BJ (cell line): ENCODE results near the gene SEMA3B. TPM values are rescaled to one million over a fixed set of nuclear protein-coding genes. Genes with fewer than 3 reads are reported as not detected.

Experiments
- CTCF ChIA-PET: fragments of 350-600 bp; formaldehyde crosslinking; extraction: SDS; loops from one replicate; lab custom pipeline; 2021; ENCODE audit warnings: antibody characterized with exemption, inconsistent platforms; lab: Yijun Ruan, JAX
- POLR2A ChIA-PET: fragments of 300-600 bp; sonication (Branson Sonifier 250); formaldehyde crosslinking; extraction: SDS; loops from one replicate; lab custom pipeline; 2021; ENCODE audit warnings: antibody characterized with exemption; lab: Charles Lee
- DNase-seq: peaks from one replicate; pipeline ENCODE4 v3.0.0-alpha.2; 2011; ENCODE audit warnings: low read depth
- H3K27me3 ChIP-seq: 2 replicates; pipeline ENCODE4 v1.6.0; 2011; ENCODE audit warnings: low read length; ENCODE audit not compliant: control insufficient read depth, insufficient read depth
- H3K36me3 ChIP-seq: 2 replicates; pipeline ENCODE4 v1.5.1; 2011; ENCODE audit warnings: low read length; ENCODE audit not compliant: control insufficient read depth, insufficient read depth
- H3K4me3 ChIP-seq: 2 replicates; pipeline ENCODE4 v1.5.1; 2011; ENCODE audit warnings: low read depth, mild to moderate bottlenecking, control low read depth, low read length
- CTCF ChIP-seq: IDR thresholded peaks from 2 replicates; pipeline ENCODE4 v1.5.1; 2011; ENCODE audit warnings: low read depth, mild to moderate bottlenecking, control low read depth, inconsistent platforms, low read length, moderate library complexity; ENCODE audit not compliant: insufficient read depth
- polyA plus RNA-seq: library from polyadenylated mRNA; depleted of rRNA; stranded (reverse); fragments of >200 nt; gene quantifications from 2 replicates; pipeline ENCODE4 v1.2.3, GENCODE V29; 2011

Gene SEMA3B
- polyA plus RNA-seq, 1 experiment = 59.0 TPM

GRCh38 chr3:50250514-50250913 lies 18.4 kb upstream of the SEMA3B start:
- no peak for DNase-seq
- Histone ChIP-seq H3K4me3 (no peak overlapping the region), H3K36me3 (peaks cover 32% of the 10 kb centered on the region), H3K27me3 (no peaks in the 10 kb centered on the region)
- ChIA-PET POLR2A (no interaction called here), CTCF (interaction anchor here (1.1 to 13.0 kb wide), 6 partner anchors 9 to 130 kb away, joined by 3 to 114 read pairs (median 16); no protein-coding TSS in a partner anchor)
- no peak for TF ChIP-seq CTCF

- Histone ChIP-seq H3K4me3 (no peak overlapping the region), H3K36me3 (peaks cover 34% of the 10 kb centered on the region), H3K27me3 (no peaks in the 10 kb centered on the region)
- DNase-seq = no peak
- POLR2A ChIA-PET = interaction anchor here (1.0 kb wide), 1 partner anchor 14 kb away, joined by 5 read pairs; no protein-coding TSS in a partner anchor
- no peak for TF ChIP-seq CTCF
- CTCF ChIA-PET = interaction anchor here (1.0 to 13.0 kb wide), 5 partner anchors 9 to 131 kb away, joined by 3 to 114 read pairs (median 4); no protein-coding TSS in a partner anchor
Observed at GRCh38 chr3:50251220-50251619, 17.7 kb upstream of the SEMA3B start.

GRCh38 chr3:50254577-50255250 lies 14.2 kb upstream of the SEMA3B start:
- CTCF ChIA-PET = interaction anchor here (2.2 to 13.0 kb wide), 3 partner anchors 8 to 26 kb away, joined by 6 to 114 read pairs (median 51); no protein-coding TSS in a partner anchor
- POLR2A ChIA-PET = no interaction called here
- Histone ChIP-seq H3K27me3 (no peaks in the 10 kb centered on the region), H3K36me3 (peaks cover 53% of the 10 kb centered on the region), H3K4me3 (no peak overlapping the region)
- DNase-seq = no peak
- TF ChIP-seq CTCF = no peak

- Histone ChIP-seq H3K36me3 (peaks cover 53% of the 10 kb centered on the region), H3K4me3 (no peak overlapping the region), H3K27me3 (no peaks in the 10 kb centered on the region)
- TF ChIP-seq CTCF = no peak
- POLR2A ChIA-PET = no interaction called here
- CTCF ChIA-PET = interaction anchor here (1.6 to 13.0 kb wide), 5 partner anchors 9 to 61 kb away, joined by 6 to 114 read pairs (median 12); no protein-coding TSS in a partner anchor
- no peak for DNase-seq
Observed at GRCh38 chr3:50255251-50255615, 13.7 kb upstream of the SEMA3B start.
